Peyer's patch (tissue), 4 donors: Measurements from ENCODE around the gene SEMA4D. TPM values are rescaled to one million over a fixed set of nuclear protein-coding genes. Genes with fewer than 3 reads are reported as not detected.

Experiments used
- DNase-seq, 3 donors: peaks; one replicate each; pipeline ENCODE4 v3.0.0-alpha.2; 2017 to 2019
- H3K27ac ChIP-seq, 4 donors: fragments of 200-600 bp; sonication (generic); one replicate each; pipeline ENCODE4 v1.5.1; 2016 to 2019
- H3K27me3 ChIP-seq, 2 donors: fragments of 200-600 bp; sonication (generic); one replicate each; pipeline ENCODE4 v1.5.1; 2019
- H3K36me3 ChIP-seq, 3 donors: fragments of 200-600 bp; sonication (generic); one replicate each; pipeline ENCODE4 v1.5.1; 2016 to 2019
- H3K4me1 ChIP-seq, 4 donors: fragments of 200-600 bp; sonication (generic); one replicate each; pipeline ENCODE4 v1.5.1; 2016 to 2019
- H3K4me3 ChIP-seq, 4 donors: fragments of 200-600 bp; sonication (generic); 1 replicate in 3 of 4; 2 replicates in 1 of 4; pipeline ENCODE4 v1.5.1; 2016 to 2019; ENCODE audit warnings: mild to moderate bottlenecking in 1 of 4
- H3K9me3 ChIP-seq, 4 donors: fragments of 200-600 bp; sonication (generic); one replicate each; pipeline ENCODE4 v1.5.1; 2016 to 2019; ENCODE audit warnings: mild to moderate bottlenecking in 1 of 4
- CTCF ChIP-seq, 6 experiments: fragments of 450-650 bp in 4 of 6; fragments of 200-600 bp in 2 of 6; sonication (generic) in 1 of 6; IDR thresholded peaks; one replicate each; pipeline ENCODE4 v1.5.1; 2017 to 2019; ENCODE audit warnings: antibody characterized with exemption in 6 of 6, mild to moderate bottlenecking in 3 of 6, moderate library complexity in 1 of 6
- POLR2A ChIP-seq, 2 donors: fragments of 450-650 bp; IDR thresholded peaks; one replicate each; pipeline ENCODE4 v1.5.1; 2017; ENCODE audit warnings: antibody characterized with exemption in 2 of 2, mild to moderate bottlenecking in 2 of 2, moderate library complexity in 2 of 2
- small RNA-seq, 2 donors: library from RNA; depleted of rRNA; stranded (forward); fragments of <200 nt; gene quantifications; one replicate each; pipeline ENCODE3, GENCODE V24; 2016
- total RNA-seq, 4 donors: library from RNA; depleted of rRNA; stranded (reverse); fragments of >200 nt; gene quantifications; one replicate each; pipeline ENCODE4 v1.1.0, GENCODE V29; 2016

The SEMA4D gene
- total RNA-seq, 4 donors from 2014 or later = 24.3 to 124 (median 30.0) TPM

- Histone ChIP-seq H3K4me1 (peaks cover 0 to 40% (median 5%) of the 10 kb centered on the region in 4 donors), H3K4me3 (no peak overlapping the region), H3K27ac (no peak overlapping the region), H3K9me3 (no peaks in the 10 kb centered on the region), H3K27me3 (no peaks in the 10 kb centered on the region), H3K36me3 (no peaks in the 10 kb centered on the region)
- TF ChIP-seq CTCF (IDR thresholded peaks at IDR 0.05) (no peak), POLR2A (IDR thresholded peaks at IDR 0.05) (no peak)
- no peak for DNase-seq
Observed at GRCh38 chr9:89313842-89314241, 184.1 kb downstream of the SEMA4D start.

- Histone ChIP-seq H3K4me1 (peaks cover 0 to 33% (median 5%) of the 10 kb centered on the region in 4 donors), H3K4me3 (peak overlapping the region in 3 of 4 donors; percentile 79 to 88 (median 84)), H3K27me3 (no peaks in the 10 kb centered on the region), H3K9me3 (no peaks in the 10 kb centered on the region), H3K27ac (peak overlapping the region in 3 of 4 donors; percentile 16 to 100 (median 99)), H3K36me3 (no peaks in the 10 kb centered on the region)
- TF ChIP-seq POLR2A (IDR thresholded peaks at IDR 0.05) (no peak), CTCF (IDR thresholded peaks at IDR 0.05) (no peak)
- DNase-seq = no peak
Observed at GRCh38 chr9:89312222-89312571, 185.7 kb downstream of the SEMA4D start.

- no peak for TF ChIP-seq CTCF (IDR thresholded peaks at IDR 0.05)
- TF ChIP-seq POLR2A (IDR thresholded peaks at IDR 0.05) = no peak
- peak in 2 of 3 donors; percentile 55 to 58 for DNase-seq
- H3K9me3 ChIP-seq = no peaks in the 10 kb centered on the region
- H3K27ac ChIP-seq = peak overlapping the region; percentile 86 to 100 (median 100)
- H3K27me3 ChIP-seq = no peaks in the 10 kb centered on the region
- H3K36me3 ChIP-seq = no peaks in the 10 kb centered on the region
- peaks cover 0 to 33% (median 5%) of the 10 kb centered on the region in 4 donors for H3K4me1 ChIP-seq
- peak overlapping the region; percentile 79 to 91 (median 86) for H3K4me3 ChIP-seq
Observed at GRCh38 chr9:89311346-89312221, 186.3 kb downstream of the SEMA4D start.

Small RNA genes within 50 kb of the gene (small RNA-seq; reads per million reads assigned to genes)
- gene MIR3153 = 0 reads per million in 2 donors

Other genes with a start within 250 kb of the SEMA4D start
- 10 to 100 TPM; 11.9 to 42.1 (median 17.8) TPM for gene CKS2, start 186.9 kb downstream of the SEMA4D start, total RNA-seq
- 100 to 1,000 TPM in 3 of 4 donors, 10 to 100 TPM in 1; 66.6 to 152 (median 101) TPM for gene SECISBP2, start 179.6 kb downstream of the SEMA4D start, total RNA-seq
- 10 to 100 TPM in 3 of 4 donors, 1 to 10 TPM in 1; 8.7 to 37.1 (median 12.8) TPM for gene GADD45G, start 106.9 kb upstream of the SEMA4D start, total RNA-seq